ENCODE results near the gene SLAMF6.
"Not testable (repeated sequence)": the region's sequence is repeated elsewhere in the genome, so short reads cannot be mapped to it uniquely, and the experiment has no call there.

The SLAMF6 gene

GRCh38 chr1:160523789-160524188, 734 bp upstream of the SLAMF6 start:
- H3K4me1 ChIP-seq (ENCODE audit: control insufficient read depth, insufficient read depth, low read depth, low read length); H4K8ac ChIP-seq (ENCODE audit: low read length); H3K79me1 ChIP-seq (replicated peaks; ENCODE audit: low read length, poor library complexity, severe bottlenecking); H3K4ac ChIP-seq (ENCODE audit: low read depth in 1 of 2, low read length in 2 of 2); H2BK15ac ChIP-seq (ENCODE audit: low read depth, poor library complexity, severe bottlenecking); H3K9ac ChIP-seq (ENCODE audit: low read length); H3K4me2 ChIP-seq (ENCODE audit: low read length, poor library complexity, severe bottlenecking); H2AK5ac ChIP-seq (ENCODE audit: low read length, severe bottlenecking); H2BK12ac ChIP-seq (ENCODE audit: low read length in 2 of 2); H3K9me3 ChIP-seq (ENCODE audit: control insufficient read depth, low read length); H4K91ac ChIP-seq (ENCODE audit: low read length); H3K27me3 ChIP-seq (ENCODE audit: control insufficient read depth in 1 of 2, insufficient read depth in 1 of 2, low read length in 2 of 2); H3K23ac ChIP-seq (ENCODE audit: low read length in 2 of 2); H2BK5ac ChIP-seq (ENCODE audit: low read depth, low read length, poor library complexity, severe bottlenecking); H3K4me3 ChIP-seq (ENCODE audit: insufficient read depth in 1 of 2, low read depth in 1 of 2, low read length in 2 of 2); H3K18ac ChIP-seq (ENCODE audit: low read depth in 1 of 2, low read length in 2 of 2); H2AFZ ChIP-seq (ENCODE audit: low read depth, low read length); H3K36me3 ChIP-seq (ENCODE audit: control insufficient read depth in 1 of 2, insufficient read depth in 2 of 2, low read depth in 1 of 2, low read length in 2 of 2); H3K14ac ChIP-seq (ENCODE audit: low read length in 2 of 2); H3K27ac ChIP-seq (ENCODE audit: low read length, poor library complexity, severe bottlenecking); DNase-seq; H2BK120ac ChIP-seq (ENCODE audit: low read depth, low read length): not testable (repeated sequence)
- 60% methylated on average over 1 of the region's 2 CpGs for WGBS

- Histone ChIP-seq H3K23ac (ENCODE audit: low read length in 2 of 2) (no peak overlapping the region), H3K4me2 (ENCODE audit: low read length, poor library complexity, severe bottlenecking) (no peak overlapping the region), H4K8ac (ENCODE audit: low read length) (no peak overlapping the region), H3K4ac (ENCODE audit: low read depth in 1 of 2, low read length in 2 of 2) (no peak overlapping the region), H2AFZ (ENCODE audit: low read depth, low read length) (no peak overlapping the region), H3K4me1 (ENCODE audit: control insufficient read depth, insufficient read depth, low read depth, low read length) (peaks cover 1% of the 10 kb centered on the region), H3K27ac (ENCODE audit: low read length, poor library complexity, severe bottlenecking) (no peak overlapping the region), H3K14ac (ENCODE audit: low read length in 2 of 2) (no peak overlapping the region), H2AK5ac (ENCODE audit: low read length, severe bottlenecking) (peak overlapping the region; percentile 37), H2BK5ac (ENCODE audit: low read depth, low read length, poor library complexity, severe bottlenecking) (no peak overlapping the region), H3K18ac (ENCODE audit: low read depth in 1 of 2, low read length in 2 of 2) (no peak overlapping the region), H3K9me3 (ENCODE audit: control insufficient read depth, low read length) (peaks cover 3% of the 10 kb centered on the region), H2BK15ac (ENCODE audit: low read depth, poor library complexity, severe bottlenecking) (no peak overlapping the region), H2BK120ac (ENCODE audit: low read depth, low read length) (no peak overlapping the region), H3K27me3 (ENCODE audit: control insufficient read depth in 1 of 2, insufficient read depth in 1 of 2, low read length in 2 of 2) (no peaks in the 10 kb centered on the region), H4K91ac (ENCODE audit: low read length) (no peak overlapping the region), H2BK12ac (ENCODE audit: low read length in 2 of 2) (no peak overlapping the region), H3K4me3 (ENCODE audit: insufficient read depth in 1 of 2, low read depth in 1 of 2, low read length in 2 of 2) (no peak overlapping the region), H3K9ac (ENCODE audit: low read length) (no peak overlapping the region), H3K36me3 (ENCODE audit: control insufficient read depth in 1 of 2, insufficient read depth in 2 of 2, low read depth in 1 of 2, low read length in 2 of 2) (no peaks in the 10 kb centered on the region), H3K79me1 (replicated peaks; ENCODE audit: low read length, poor library complexity, severe bottlenecking) (no peaks in the 10 kb centered on the region)
- no peak for DNase-seq
- WGBS, result 50% methylated on average over 2 of the region's 3 CpGs
Observed at GRCh38 chr1:160522136-160522535, 919 bp downstream of the SLAMF6 start.

GRCh38 chr1:160521554-160521953, 1.5 kb downstream of the SLAMF6 start:
- no peak overlapping the region for H3K9ac ChIP-seq (ENCODE audit: low read length)
- H3K79me1 ChIP-seq (replicated peaks; ENCODE audit: low read length, poor library complexity, severe bottlenecking), result no peaks in the 10 kb centered on the region
- no peak overlapping the region for H3K23ac ChIP-seq (ENCODE audit: low read length in 2 of 2)
- H3K27ac ChIP-seq (ENCODE audit: low read length, poor library complexity, severe bottlenecking), result no peak overlapping the region
- no peak overlapping the region for H3K14ac ChIP-seq (ENCODE audit: low read length in 2 of 2)
- no peak overlapping the region for H2AFZ ChIP-seq (ENCODE audit: low read depth, low read length)
- H2BK12ac ChIP-seq (ENCODE audit: low read length in 2 of 2), result no peak overlapping the region
- no peaks in the 10 kb centered on the region for H3K36me3 ChIP-seq (ENCODE audit: control insufficient read depth in 1 of 2, insufficient read depth in 2 of 2, low read depth in 1 of 2, low read length in 2 of 2)
- no peak overlapping the region for H2BK120ac ChIP-seq (ENCODE audit: low read depth, low read length)
- H3K4me3 ChIP-seq (ENCODE audit: insufficient read depth in 1 of 2, low read depth in 1 of 2, low read length in 2 of 2), result no peak overlapping the region
- no peak overlapping the region for H2AK5ac ChIP-seq (ENCODE audit: low read length, severe bottlenecking)
- H4K91ac ChIP-seq (ENCODE audit: low read length), result no peak overlapping the region
- no peaks in the 10 kb centered on the region for H3K27me3 ChIP-seq (ENCODE audit: control insufficient read depth in 1 of 2, insufficient read depth in 1 of 2, low read length in 2 of 2)
- no peak for DNase-seq
- H2BK15ac ChIP-seq (ENCODE audit: low read depth, poor library complexity, severe bottlenecking), result no peak overlapping the region
- no peak overlapping the region for H3K18ac ChIP-seq (ENCODE audit: low read depth in 1 of 2, low read length in 2 of 2)
- H3K4me1 ChIP-seq (ENCODE audit: control insufficient read depth, insufficient read depth, low read depth, low read length), result peaks cover 1% of the 10 kb centered on the region
- H2BK5ac ChIP-seq (ENCODE audit: low read depth, low read length, poor library complexity, severe bottlenecking), result no peak overlapping the region
- H3K4me2 ChIP-seq (ENCODE audit: low read length, poor library complexity, severe bottlenecking), result no peak overlapping the region
- WGBS, result 76% methylated on average over 2 of the region's 2 CpGs
- peaks cover 3% of the 10 kb centered on the region for H3K9me3 ChIP-seq (ENCODE audit: control insufficient read depth, low read length)
- H3K4ac ChIP-seq (ENCODE audit: low read depth in 1 of 2, low read length in 2 of 2), result no peak overlapping the region
- no peak overlapping the region for H4K8ac ChIP-seq (ENCODE audit: low read length)

GRCh38 chr1:160520999-160521398, 2.1 kb downstream of the SLAMF6 start:
- Histone ChIP-seq H2BK5ac (ENCODE audit: low read depth, low read length, poor library complexity, severe bottlenecking) (no peak overlapping the region), H3K4me1 (ENCODE audit: control insufficient read depth, insufficient read depth, low read depth, low read length) (peaks cover 1% of the 10 kb centered on the region), H3K79me1 (replicated peaks; ENCODE audit: low read length, poor library complexity, severe bottlenecking) (no peaks in the 10 kb centered on the region), H2BK15ac (ENCODE audit: low read depth, poor library complexity, severe bottlenecking) (no peak overlapping the region), H3K27me3 (ENCODE audit: control insufficient read depth in 1 of 2, insufficient read depth in 1 of 2, low read length in 2 of 2) (no peaks in the 10 kb centered on the region), H3K4me2 (ENCODE audit: low read length, poor library complexity, severe bottlenecking) (no peak overlapping the region), H3K27ac (ENCODE audit: low read length, poor library complexity, severe bottlenecking) (peak overlapping the region; percentile 72), H3K4ac (ENCODE audit: low read depth in 1 of 2, low read length in 2 of 2) (no peak overlapping the region), H2BK120ac (ENCODE audit: low read depth, low read length) (no peak overlapping the region), H4K8ac (ENCODE audit: low read length) (no peak overlapping the region), H3K4me3 (ENCODE audit: insufficient read depth in 1 of 2, low read depth in 1 of 2, low read length in 2 of 2) (no peak overlapping the region), H2AK5ac (ENCODE audit: low read length, severe bottlenecking) (peak overlapping the region; percentile 75), H4K91ac (ENCODE audit: low read length) (no peak overlapping the region), H3K18ac (ENCODE audit: low read depth in 1 of 2, low read length in 2 of 2) (no peak overlapping the region), H3K9ac (ENCODE audit: low read length) (no peak overlapping the region), H3K14ac (ENCODE audit: low read length in 2 of 2) (no peak overlapping the region), H2AFZ (ENCODE audit: low read depth, low read length) (no peak overlapping the region), H2BK12ac (ENCODE audit: low read length in 2 of 2) (no peak overlapping the region), H3K9me3 (ENCODE audit: control insufficient read depth, low read length) (peaks cover 3% of the 10 kb centered on the region), H3K36me3 (ENCODE audit: control insufficient read depth in 1 of 2, insufficient read depth in 2 of 2, low read depth in 1 of 2, low read length in 2 of 2) (no peaks in the 10 kb centered on the region), H3K23ac (ENCODE audit: low read length in 2 of 2) (no peak overlapping the region)
- no peak for DNase-seq
- WGBS, result 60% methylated on average over 1 of the region's 3 CpGs

Data from mesenchymal stem cell (in vitro differentiated cells and primary cell).